ENCODE results near the gene CHD5. TPM values are rescaled to one million over a fixed set of nuclear protein-coding genes. Genes with fewer than 3 reads are reported as not detected.

Gene CHD5
- total and polyA plus RNA-seq, 2 of the 4 experiments (the other 2 are of a cell fraction), result under 0.01 to 0.09 TPM

GRCh38 chr1:6142036-6142621, 38.0 kb downstream of the CHD5 start:
- H2BK5ac ChIP-seq (ENCODE audit: low read depth, low read length, poor library complexity, severe bottlenecking), result no peak overlapping the region
- 83% methylated on average over 7 of the region's 33 CpGs; no CpG with 5 or more reads in 1 of the 2 experiments for WGBS, 2 experiments (ENCODE audit: extremely low coverage in 2 of 2, insufficient read length in 1 of 2)
- CTCF ChIA-PET, result no interaction called here
- TF ChIP-seq NFE2L2 (IDR thresholded peaks at IDR 0.05; ENCODE audit: low read depth, low read length), result no peak
- no peak for TF ChIP-seq USF2 (IDR thresholded peaks at IDR 0.05; ENCODE audit: low read depth, low read length)
- no peak for TF ChIP-seq RAD21 (IDR thresholded peaks at IDR 0.05; ENCODE audit: low read length)
- no peak for TF ChIP-seq POLR2A (IDR thresholded peaks at IDR 0.05; ENCODE audit: low read depth, low read length)
- no peak for TF ChIP-seq CEBPB (IDR thresholded peaks at IDR 0.05; ENCODE audit: low read depth, low read length)
- no peak for TF ChIP-seq RCOR1 (IDR thresholded peaks at IDR 0.05; ENCODE audit: insufficient replicate concordance, low read length)
- TF ChIP-seq CHD1 (IDR thresholded peaks at IDR 0.05; ENCODE audit: low read depth, low read length), result no peak
- no peak for TF ChIP-seq MAZ (IDR thresholded peaks at IDR 0.05; ENCODE audit: borderline replicate concordance, low read depth, low read length)
- no peak for TF ChIP-seq SMC3 (IDR thresholded peaks at IDR 0.05; ENCODE audit: low read depth, low read length)
- no peak for TF ChIP-seq MXI1 (IDR thresholded peaks at IDR 0.05; ENCODE audit: borderline replicate concordance, low read depth, low read length)
- TF ChIP-seq RFX5 (IDR thresholded peaks at IDR 0.05; ENCODE audit: low read depth, low read length), result no peak
- no peak for TF ChIP-seq FOS (IDR thresholded peaks at IDR 0.05; ENCODE audit: low read depth, low read length)
- TF ChIP-seq MAFK (IDR thresholded peaks at IDR 0.05; ENCODE audit: low read depth, low read length), result no peak
- no peak for TF ChIP-seq BHLHE40 (IDR thresholded peaks at IDR 0.05; ENCODE audit: low read depth, low read length)
- no peak overlapping the region for H2BK15ac ChIP-seq (ENCODE audit: low read depth, low read length)
- H3K56ac ChIP-seq (ENCODE audit: extremely low read depth, insufficient read depth, low read length), result no peak overlapping the region
- in situ Hi-C loops (cut with MboI; ENCODE audit: low sequenced_read_pairs), result no loop called here
- no peak overlapping the region for H3K27ac ChIP-seq (ENCODE audit: insufficient read depth, low read length)
- BruUV-seq (replicated peaks), result no TSS peak
- no peak overlapping the region for H2BK20ac ChIP-seq (ENCODE audit: low read depth, low read length)
- H3K4me1 ChIP-seq (ENCODE audit: control insufficient read depth, insufficient read depth, low read length), result no peaks in the 10 kb centered on the region
- POLR2A ChIA-PET (ENCODE audit: unreplicated experiment), result no interaction called here
- no peaks in the 10 kb centered on the region for H3K9me3 ChIP-seq (ENCODE audit: control insufficient read depth, insufficient read depth, low read length)
- H3K4me2 ChIP-seq (ENCODE audit: low read depth, low read length), result no peak overlapping the region
- H3K4ac ChIP-seq (ENCODE audit: low read depth, low read length), result no peak overlapping the region
- no peak overlapping the region for H3K9ac ChIP-seq (ENCODE audit: low read depth, low read length)
- no peak overlapping the region for H3K14ac ChIP-seq (replicated peaks; ENCODE audit: low read depth, low read length)
- H3K27me3 ChIP-seq (ENCODE audit: control insufficient read depth, insufficient read depth, low read length), result peaks cover 35% of the 10 kb centered on the region
- no peaks in the 10 kb centered on the region for H4K20me1 ChIP-seq (ENCODE audit: insufficient read depth, low read length)
- H3K18ac ChIP-seq (ENCODE audit: low read depth, low read length), result no peak overlapping the region
- no peak for DNase-seq
- no peak overlapping the region for H4K91ac ChIP-seq (ENCODE audit: insufficient read depth, low read depth, low read length)
- intact Hi-C loops (cut with micrococcal nuclease), result no loop called here
- no peak overlapping the region for H2AFZ ChIP-seq (replicated peaks; ENCODE audit: low read length, poor library complexity)
- dilution Hi-C loops (cut with HindIII; ENCODE audit: low sequenced_read_pairs, unreplicated experiment), result no loop called here
- H2BK120ac ChIP-seq (ENCODE audit: low read depth, low read length), result no peak overlapping the region
- H2AK5ac ChIP-seq (ENCODE audit: low read depth, low read length), result no peak overlapping the region
- H3K23ac ChIP-seq (ENCODE audit: low read depth, low read length), result no peak overlapping the region
- H2AK9ac ChIP-seq (replicated peaks; ENCODE audit: low read depth, low read length, poor library complexity), result no peak overlapping the region
- H4K5ac ChIP-seq (ENCODE audit: low read depth, low read length), result no peak overlapping the region
- no peak for ATAC-seq (ENCODE audit: low read depth)
- no peak overlapping the region for H4K8ac ChIP-seq (ENCODE audit: low read depth in 2 of 2, low read length in 2 of 2)
- H3K79me1 ChIP-seq (ENCODE audit: low read depth in 1 of 2, low read length in 2 of 2), result no peaks in the 10 kb centered on the region
- H3K9me1 ChIP-seq (ENCODE audit: insufficient read depth, low read length), result no peaks in the 10 kb centered on the region
- no peaks in the 10 kb centered on the region for H3K36me3 ChIP-seq (ENCODE audit: control insufficient read depth, insufficient read depth, low read length)
- no peak overlapping the region for H3K4me3 ChIP-seq (ENCODE audit: insufficient read depth, low read depth, low read length)

Measured in IMR-90 (cell line).